Breast epithelium (tissue), 3 donors: Measurements from ENCODE around the gene TNFRSF12A.

Experiments used
- CTCF ChIP-seq, 3 donors: fragments of 450-650 bp; IDR thresholded peaks; one replicate each; pipeline ENCODE4 v1.5.1; 2016 to 2017; ENCODE audit warnings: antibody characterized with exemption in 3 of 3, mild to moderate bottlenecking in 3 of 3, moderate library complexity in 3 of 3
- POLR2A ChIP-seq: fragments of 450-650 bp; IDR thresholded peaks from one replicate; pipeline ENCODE4 v1.6.1; 2016; ENCODE audit warnings: antibody characterized with exemption, mild to moderate bottlenecking, moderate library complexity
- POLR2AphosphoS5 ChIP-seq, 3 donors: sonication (generic); formaldehyde crosslinking; IDR thresholded peaks; one replicate each; pipeline ENCODE4 v1.6.1; 2017; ENCODE audit warnings: antibody characterized with exemption in 3 of 3

- TF ChIP-seq POLR2A (no peak), CTCF (IDR thresholded peaks at IDR 0.05) (no peak), POLR2AphosphoS5 (IDR thresholded peaks at IDR 0.05) (no peak)
These were observed 30.3 kb downstream of the TNFRSF12A start for GRCh38 chr16:3050487-3050886.
